Umbilical cord (tissue), 2 donors: ENCODE measurements around the gene RAB40C. TPM values are rescaled to one million over a fixed set of nuclear protein-coding genes. Genes with fewer than 3 reads are reported as not detected.

Experiments
- DNase-seq: peaks from one replicate; pipeline ENCODE4 v3.0.0-alpha.2; 2015; ENCODE audit warnings: low spot score
- total RNA-seq: library from RNA; depleted of rRNA; stranded (reverse); fragments of >200 nt; gene quantifications from one replicate; pipeline ENCODE4 v1.2.3, GENCODE V29; 2014; ENCODE audit warnings: low replicate concordance; ENCODE audit not compliant: insufficient read depth

Gene RAB40C
- total RNA-seq, 1 donor from 2014 or later, result 12.3 TPM

- DNase-seq, result no peak
Observed at GRCh38 chr16:575354-576196, 14.3 kb upstream of the RAB40C start.

- no peak for DNase-seq
Observed at GRCh38 chr16:576197-576822, 13.6 kb upstream of the RAB40C start.

DNA sequence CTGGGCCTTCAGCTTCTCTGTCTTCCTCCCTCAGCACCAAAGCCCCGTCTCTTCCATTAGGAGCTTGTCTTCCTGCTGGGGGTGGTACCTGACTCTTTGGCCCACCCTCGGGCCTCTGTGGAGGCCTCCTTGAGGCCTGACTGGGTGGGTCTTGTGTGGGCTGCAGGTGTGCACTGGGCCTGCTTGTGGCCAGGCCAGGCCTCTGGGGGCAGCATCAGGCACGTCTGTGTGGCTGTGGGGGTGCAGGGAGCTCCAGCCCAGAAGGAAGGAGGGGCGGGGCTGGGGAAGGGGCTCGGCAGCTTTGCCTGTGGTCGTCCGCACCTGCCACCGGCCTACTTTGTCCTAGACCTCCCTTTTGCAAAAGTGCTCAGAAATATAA, 13.1 kb upstream of the RAB40C start:
- no peak for DNase-seq

DNA sequence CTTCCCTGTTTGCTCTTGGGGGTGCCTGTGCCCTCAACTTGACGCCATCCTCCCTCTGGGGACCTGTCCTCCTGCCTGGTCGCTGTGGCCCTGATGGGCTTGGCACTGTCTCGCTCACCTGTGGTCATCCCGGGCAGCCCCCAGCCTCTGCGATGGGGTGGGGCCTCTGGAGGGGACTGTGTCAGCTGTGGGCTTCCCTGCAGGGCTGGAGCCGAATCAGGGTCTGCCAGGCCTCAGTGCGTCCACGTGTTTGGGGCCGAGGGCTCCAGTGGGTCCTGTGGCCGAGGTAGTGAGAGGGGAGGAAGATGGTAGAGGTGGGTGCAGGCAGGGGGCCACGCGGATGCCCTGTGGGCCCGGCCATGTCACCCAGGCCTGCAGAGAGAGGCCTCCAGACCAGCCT, 12.1 kb upstream of the RAB40C start:
- no peak for DNase-seq

DNA sequence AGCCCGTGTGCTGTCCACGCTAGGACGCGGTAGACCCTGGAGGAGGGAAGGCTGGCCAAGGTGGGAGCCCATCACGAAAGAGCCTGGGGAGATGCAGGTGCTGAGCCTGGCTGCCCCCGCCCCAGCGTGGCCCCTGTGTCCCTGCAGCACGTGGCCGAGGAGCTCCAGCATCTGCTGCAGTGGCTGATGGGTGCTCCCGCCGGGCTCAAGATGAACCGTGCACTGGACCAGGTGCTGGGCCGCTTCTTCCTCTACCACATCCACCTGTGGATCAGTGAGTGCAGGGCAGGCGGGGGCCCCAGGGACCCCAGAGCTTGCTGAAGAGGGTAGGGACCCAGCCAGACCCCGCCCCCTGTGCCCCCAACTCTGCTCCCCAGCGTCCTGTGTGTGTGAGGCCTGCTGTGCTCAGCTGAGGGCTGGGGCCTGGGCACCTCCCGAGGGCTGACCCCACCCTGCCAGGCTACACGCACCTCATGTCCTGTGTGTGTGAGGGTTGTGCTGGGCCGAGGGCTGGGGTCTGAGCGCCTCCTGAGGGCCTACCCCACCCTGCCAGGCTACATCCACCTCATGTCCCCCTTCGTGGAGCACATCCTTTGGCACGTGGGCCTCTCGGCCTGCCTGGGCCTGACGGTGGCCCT, 11.5 kb upstream of the RAB40C start:
- DNase-seq, result no peak

DNA sequence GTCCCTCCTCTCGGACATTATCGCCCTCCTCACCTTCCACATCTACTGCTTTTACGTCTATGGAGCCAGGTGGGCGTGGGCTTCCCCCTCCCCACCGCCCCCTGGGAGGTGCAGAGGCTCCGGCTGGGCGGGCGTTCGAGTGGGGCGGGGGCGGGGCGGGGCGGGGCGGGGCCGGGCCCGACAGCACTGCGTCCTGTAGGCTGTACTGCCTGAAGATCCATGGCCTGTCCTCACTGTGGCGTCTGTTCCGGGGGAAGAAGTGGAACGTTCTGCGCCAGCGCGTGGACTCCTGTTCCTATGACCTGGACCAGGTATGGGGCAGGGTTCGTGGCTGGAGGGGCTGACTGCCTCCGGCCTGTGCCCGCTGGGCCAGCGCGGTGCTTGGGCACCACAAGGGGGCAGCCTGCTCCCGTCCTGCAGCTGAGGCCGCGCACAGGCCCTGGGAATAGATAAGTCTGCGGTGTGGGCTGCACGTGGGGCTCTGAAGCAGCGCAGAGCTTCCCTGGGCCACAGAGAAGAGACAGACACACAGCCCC, 10.9 kb upstream of the RAB40C start:
- DNase-seq, result peak; percentile 63

GRCh38 chr16:580141-580945, 9.5 kb upstream of the RAB40C start:
- DNase-seq, result no peak

DNA sequence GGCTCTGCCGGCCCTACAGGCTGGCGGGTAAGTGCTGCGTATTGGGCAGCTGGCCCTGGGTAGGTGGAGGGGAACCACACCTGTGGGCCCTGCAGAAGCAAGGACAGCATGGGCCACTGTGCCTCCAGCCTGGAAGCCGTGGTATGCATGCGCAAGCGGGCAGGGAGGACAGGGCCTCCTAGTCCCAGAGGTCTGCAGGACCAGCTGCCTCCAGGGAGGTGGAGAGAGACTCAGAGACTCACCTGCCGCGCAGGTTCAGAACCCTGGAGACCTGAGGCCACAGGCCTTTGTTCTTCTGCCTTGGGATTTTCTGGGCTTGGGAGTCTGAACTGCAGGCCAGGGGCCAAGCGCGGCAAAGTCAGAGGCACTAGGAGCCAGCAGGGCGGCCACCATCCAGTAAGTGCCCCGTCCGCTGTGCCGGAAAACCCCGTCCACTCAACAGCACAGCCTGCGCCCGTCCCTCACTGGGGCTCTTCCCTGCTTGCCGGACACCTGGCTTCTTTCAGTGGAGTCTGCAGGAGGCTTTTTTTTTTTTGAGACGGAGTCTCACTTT, 8.8 kb upstream of the RAB40C start:
- DNase-seq, result no peak

DNA sequence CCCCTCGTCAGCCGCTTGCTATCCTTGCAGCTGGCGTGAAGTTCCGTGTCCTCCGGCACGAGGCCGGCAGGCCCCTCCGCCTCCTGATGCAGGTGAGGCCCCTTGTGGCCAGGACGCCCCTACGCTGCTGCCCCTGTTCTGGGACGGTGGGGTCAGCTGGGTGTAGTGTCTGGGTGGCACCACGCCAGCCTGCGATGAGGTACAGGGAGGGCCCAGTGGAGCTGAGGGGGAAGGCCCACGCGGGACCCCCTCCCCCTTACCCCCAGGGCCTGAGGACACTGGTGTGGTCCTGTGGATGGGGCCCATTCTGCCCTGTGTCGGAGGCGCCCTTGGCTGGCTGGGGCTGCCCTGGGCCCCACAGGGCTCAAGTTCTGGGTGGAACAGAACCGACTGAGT, 7.7 kb upstream of the RAB40C start:
- no peak for DNase-seq

- DNase-seq, result no peak
Observed at GRCh38 chr16:582614-583331, 7.1 kb upstream of the RAB40C start.

DNA sequence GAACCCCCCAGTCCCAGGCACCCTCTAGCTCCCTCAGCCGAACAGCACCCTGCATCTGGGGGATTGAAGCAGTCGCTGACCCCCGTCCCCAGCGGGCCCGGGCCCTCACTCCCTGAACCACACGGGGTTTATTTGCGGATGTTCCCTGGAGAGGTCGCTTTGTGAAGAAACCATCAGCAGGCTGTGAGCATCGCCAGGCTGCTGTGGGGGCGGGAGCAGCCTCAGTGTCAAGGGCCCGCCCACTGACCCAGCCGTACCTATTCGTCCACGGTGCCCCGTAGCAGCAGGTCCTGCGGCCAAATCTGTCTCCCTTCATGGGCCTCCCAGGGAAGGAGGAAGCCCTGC, 6.4 kb upstream of the RAB40C start:
- DNase-seq, result no peak

- no peak for DNase-seq
Observed at GRCh38 chr16:583815-584591, 5.9 kb upstream of the RAB40C start.

DNA sequence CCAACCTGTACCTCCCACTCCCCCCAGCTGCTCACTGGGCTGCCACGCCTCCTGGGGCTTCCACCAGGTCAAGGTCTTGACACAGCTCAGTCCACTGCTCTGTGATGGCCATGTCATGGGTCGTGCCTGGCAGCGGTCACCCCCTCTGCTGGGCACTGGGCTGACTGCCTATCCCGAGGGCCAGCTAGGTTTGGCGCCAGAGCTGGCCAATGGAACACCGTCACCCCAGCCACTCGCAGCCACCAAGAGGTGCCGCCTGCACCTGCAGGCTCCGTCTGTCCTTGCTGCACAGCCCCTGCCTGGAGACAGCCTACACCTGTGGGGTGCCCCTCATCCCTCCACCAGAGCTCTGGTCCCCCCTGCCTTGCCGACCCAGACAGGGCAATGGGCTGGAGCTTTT, 4.5 kb upstream of the RAB40C start:
- DNase-seq, result no peak

- no peak for DNase-seq
Observed at GRCh38 chr16:586047-586644, 3.7 kb upstream of the RAB40C start.

DNA sequence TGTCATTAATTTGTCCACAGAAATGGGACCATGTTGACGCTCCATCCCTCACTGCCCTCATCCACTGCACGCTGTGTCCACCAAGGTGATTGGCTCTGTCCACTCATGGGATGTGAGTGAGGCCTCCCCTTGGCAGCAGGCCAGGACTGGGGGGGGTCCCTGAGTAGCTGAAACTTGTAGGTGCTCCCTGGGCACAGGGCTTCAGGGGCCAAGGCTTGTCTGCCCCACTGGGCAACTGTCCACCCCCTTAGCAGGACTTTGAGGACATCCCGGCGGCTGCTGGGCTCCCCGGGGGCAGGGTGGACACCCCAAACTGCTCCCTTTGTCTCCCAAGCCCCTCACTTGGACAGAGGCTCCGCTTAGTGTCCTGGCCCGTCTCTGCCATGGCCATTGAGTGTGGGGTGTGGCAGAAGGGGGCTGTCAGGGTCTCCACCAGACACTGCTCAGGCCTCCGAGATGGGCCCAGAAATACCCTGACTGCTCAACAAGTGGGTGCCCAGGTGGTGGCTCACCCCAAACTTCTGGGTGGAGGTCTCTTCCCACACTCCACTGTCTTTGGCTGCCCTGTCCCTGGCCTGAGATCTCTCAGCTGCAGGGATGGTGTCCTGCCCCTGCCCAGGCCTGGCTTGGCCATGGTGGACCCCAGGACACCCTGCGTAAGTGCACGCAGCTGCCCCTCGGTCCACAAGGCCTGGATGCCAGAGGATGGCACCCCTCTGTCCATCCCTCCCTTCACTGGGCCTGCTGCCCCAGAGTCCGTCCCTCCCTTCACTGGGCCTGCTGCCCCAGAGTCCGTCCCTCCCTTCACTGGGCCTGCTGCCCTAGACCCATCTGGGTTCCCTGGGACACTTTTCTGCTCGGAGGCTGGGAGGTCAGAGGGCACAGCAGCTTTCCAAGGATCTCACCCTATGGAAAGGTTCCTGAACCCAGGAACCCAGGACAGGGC, 2.9 kb upstream of the RAB40C start:
- DNase-seq, result no peak

DNA sequence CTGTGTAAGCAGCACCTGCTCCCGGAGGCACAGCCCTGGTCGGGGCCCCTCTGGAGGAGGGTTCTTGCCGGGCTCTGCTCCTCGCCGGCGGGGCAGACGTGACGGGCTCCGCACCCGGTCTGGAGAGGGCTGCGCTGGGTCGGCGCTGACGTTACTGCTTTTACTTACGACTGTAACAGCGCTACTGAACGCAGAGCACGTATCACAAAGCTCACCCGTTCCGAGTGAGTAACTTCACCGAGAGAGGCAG, 1.3 kb upstream of the RAB40C start:
- peak; percentile 57 for DNase-seq

DNA sequence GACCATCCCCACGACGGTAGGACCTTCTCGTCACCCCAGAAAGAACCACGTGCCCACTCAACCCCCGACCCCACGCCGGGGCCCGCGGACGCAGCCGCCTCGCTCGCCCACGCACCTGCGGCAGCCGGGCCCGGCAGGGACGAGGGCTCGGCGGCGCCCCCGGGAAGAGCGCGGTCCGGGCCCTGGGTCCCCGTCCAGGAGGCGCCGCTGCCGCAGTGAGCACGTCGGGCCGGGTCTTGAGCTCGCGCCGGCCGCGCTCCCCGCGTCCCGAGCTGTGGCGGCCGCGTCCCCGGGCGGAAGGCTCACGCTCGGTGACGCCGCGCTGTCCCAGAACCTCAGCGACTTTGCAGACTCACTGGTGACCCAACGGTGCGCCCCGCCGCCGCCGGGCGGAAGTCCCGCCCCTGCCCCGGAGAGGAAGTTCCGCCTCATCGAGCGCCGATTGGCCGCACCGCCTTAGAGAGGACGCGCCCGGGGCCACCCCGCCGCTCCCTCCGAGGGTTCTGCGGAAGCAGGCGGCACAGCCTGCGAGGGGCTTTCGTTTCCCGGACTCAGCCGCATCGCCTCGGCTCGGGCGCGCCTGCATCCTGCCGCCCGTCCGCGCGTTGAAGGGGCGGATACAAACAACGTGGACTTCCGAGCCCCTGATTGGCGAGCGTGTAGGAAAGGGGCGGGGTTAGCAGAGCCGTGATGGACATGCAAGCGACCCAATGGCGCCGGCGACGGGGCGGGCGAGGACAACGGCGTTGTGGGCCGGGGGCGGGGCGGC, 793 bp upstream of the RAB40C start:
- DNase-seq, result peak; percentile 98

DNA sequence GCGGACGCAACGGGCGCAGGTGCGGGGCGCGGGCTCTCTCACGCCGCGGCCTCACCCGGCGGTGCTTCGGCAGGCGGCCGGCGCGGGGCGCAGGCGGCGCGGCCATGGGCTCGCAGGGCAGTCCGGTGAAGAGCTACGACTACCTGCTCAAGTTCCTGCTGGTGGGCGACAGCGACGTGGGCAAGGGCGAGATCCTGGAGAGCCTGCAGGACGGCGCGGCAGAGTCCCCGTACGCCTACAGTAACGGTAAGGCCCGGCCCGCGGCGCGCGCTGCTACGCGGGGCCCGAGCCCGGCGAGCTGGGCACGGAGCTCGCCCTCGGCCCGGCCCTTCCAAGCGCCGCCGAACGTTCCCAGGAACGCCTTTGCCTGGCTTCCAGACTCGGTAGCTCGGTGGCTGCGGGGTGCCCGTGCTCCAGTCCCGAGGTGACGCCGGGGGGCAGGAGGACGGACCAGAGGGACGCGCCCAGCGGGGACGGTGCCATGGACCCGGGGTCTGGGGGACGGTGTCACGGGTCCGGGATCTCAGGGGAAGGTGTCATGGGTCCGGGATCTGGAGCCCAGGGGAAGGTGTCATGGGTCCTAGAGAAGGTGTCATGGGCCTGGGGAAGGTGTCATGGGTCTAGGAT, 435 bp downstream of the RAB40C start:
- peak; percentile 47 for DNase-seq
